Stimulated activated CD8-positive, alpha-beta memory T cell treated with anti-CD3 and anti-CD28 coated beads, Interleukin-15, amount 100 ng/mL, for 1 hour (primary cell): Measurements from ENCODE around the gene ASNSD1.
"Not testable (repeated sequence)": the region's sequence is repeated elsewhere in the genome, so short reads cannot be mapped to it uniquely, and the experiment has no call there.

Experiments used
- DNase-seq: peaks from one replicate; pipeline ENCODE4 v3.0.0-alpha.2; 2020; ENCODE audit warnings: low read depth

The ASNSD1 gene

DNA sequence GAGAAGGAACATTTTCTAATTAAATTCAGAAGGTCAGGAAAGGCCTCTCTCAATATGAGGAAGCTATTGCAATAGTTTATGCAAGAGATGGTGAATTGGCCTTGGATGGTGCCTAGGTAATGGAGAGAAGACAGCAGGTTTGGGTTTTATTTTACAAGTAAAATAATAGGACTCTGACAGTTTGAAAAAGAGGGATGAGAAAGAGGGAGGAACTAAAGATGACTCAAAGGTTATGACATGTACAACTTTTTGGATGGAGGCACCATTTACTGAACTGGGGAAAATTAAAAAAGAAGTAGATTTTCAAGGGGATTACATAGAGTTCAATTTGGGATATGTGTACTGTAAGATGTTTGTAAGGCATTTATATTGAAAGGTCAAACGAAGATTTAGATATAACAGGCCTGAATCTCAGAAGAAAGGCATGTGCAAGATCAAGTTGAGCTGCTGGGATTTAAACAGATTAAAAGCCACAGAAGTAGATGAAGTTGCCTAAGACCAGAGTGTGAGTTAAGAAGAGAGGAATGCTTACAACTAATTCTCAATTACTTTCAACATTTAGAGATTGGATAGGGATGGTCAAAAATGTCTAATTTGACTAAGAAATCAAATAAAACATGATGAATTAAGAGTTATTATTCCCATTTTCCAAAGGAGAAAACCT, 12.3 kb upstream of the ASNSD1 start:
- DNase-seq, result no peak

DNA sequence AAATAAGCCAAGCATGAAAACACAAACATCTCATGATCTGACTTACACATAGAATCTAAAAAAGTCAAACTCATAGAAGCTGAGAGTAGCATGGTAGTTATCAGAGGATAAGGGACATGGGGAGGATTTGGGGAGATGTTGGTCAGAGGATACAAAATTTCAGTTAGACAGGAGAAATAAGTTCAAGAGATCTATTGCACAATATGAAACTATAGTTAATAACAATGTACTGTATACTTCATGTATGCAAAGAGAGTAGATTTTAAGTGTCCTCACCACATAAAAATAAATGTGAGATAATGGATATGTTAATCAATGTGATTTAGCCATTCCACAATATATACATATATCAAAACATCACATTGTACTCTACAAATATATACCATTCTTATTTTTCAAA, 10.0 kb upstream of the ASNSD1 start:
- no peak for DNase-seq

DNA sequence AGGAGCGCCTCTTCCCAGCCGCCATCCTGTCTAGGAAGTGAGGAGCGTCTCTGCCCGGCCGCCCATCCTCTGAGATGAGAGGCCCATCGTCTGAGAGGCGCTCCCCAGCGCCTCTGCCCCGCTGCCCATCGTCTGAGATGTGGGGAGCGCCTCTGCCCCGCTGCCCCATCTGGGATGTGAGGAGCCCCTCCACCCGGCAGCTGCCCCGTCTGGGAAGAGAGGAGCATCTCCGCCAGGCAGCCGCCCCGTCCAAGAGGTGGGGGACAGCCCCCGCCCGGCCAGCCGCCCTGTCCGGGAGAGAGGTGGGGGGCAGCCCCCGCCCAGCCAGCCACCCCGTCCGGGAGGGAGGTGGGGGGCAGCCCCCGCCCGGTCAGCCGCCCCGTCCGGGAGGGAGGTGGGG, 7.8 kb upstream of the ASNSD1 start:
- DNase-seq, result not testable (repeated sequence)

DNA sequence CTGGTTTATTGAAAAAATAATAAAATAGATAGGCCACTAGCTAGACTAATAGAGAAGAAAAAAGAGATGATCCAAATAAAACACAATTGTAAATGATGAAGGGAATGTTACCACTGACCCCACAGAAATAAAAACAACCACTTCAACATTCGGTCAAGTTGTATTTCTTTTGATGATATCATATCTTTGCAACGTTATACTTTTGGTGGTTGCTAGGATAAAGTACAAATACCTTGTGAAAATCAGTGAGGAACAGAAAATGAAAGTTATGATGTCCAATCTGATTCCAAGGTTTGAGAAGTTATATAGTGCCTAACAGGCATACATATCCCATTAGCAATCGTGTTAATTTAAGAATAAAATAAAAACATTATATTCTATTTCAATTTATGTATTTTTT, 6.6 kb upstream of the ASNSD1 start:
- DNase-seq, result no peak

DNA sequence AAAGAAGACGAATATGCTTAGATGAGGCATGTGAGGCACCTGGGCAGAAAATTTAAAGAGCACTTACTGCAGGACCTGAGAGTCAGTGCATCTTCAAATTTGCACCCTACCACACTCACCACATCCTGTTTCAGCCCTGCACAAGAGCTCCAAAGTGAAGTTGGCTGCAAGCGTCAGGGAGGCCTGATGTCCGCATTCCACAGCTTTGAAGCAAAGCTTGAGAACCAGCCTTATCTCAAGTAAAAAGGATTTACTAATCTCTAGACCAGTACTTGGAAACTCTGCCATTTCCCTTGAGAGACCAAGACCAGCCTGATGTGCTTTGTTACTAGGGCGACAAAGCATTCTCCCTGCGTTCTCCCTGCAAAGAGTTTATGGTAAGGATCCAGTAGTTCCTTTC, 3.4 kb upstream of the ASNSD1 start:
- DNase-seq, result no peak

DNA sequence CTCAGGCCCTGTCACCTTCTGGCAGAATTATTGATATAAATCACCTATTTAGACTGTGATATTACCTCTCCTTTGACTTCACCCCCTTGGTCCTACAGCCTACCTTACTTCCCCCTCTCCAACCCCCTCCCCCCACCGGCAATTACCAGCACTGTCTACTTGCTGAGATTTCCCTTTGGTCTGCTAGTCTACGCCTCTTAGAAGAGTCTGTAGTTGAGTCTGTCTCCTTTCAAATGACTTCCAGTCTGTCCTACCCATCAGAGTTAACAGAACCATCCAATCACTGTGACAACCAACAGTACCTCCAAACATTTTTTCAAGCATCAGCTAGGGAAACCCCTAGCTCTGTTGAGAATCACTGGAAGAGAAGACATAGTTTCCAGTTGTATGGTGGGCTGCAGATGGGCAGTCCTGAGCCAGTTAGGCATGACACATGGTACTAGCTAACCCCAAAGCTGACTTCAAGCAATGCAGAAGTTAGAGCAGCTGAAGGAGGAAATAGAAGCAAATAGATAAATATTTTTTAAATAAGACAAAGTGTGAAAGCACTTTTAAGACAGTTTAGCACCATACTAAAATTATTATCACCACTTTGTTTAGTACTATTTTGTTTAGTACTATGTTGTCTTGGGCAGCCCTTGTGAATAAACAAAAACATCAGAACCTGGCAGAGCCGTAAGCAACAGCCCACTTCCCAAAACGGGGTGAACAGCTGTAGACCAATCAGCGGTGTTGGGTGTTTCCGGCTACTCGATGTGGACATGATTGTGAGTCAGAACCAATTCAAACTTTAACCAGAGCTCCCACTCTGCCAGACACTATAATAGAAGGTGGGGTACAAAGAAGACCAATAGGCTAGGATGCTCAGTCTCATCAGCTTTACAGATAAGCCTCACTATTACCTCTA, 2.7 kb upstream of the ASNSD1 start:
- DNase-seq, result no peak

DNA sequence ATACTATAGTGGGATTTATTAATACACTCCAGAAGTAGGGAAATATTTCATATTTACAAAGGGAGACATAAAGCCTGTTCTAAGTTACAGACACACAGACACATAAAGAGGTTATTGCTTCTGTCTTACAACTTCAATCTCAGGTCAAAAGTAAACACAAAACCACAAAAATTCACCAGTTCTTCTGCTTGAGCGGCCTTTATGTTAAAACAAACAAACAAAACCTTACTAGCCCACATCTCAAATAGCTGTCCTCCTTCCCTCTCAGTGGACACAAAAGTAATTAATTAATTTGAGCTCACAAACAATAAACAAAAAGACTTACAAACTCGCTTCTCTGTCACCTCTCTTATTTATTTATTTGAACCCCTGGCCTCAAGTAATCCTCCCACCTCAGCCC, 1.5 kb upstream of the ASNSD1 start:
- no peak for DNase-seq

DNA sequence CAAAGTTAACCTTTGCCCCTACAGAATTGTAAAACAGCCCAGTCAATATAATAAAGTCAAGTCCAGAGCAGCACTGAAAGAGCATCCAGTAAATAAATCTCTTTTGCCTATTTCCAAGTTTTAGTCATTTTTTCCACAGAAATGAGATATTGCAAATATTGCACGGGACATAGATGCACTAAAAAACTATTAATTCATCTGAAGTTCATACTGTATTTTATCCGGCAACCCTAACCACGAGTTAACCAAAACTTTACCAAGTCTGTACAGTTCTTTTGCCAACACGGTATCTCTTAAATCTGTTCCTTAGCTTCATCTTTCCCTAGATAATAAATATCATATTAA, 484 bp upstream of the ASNSD1 start:
- no peak for DNase-seq

DNA sequence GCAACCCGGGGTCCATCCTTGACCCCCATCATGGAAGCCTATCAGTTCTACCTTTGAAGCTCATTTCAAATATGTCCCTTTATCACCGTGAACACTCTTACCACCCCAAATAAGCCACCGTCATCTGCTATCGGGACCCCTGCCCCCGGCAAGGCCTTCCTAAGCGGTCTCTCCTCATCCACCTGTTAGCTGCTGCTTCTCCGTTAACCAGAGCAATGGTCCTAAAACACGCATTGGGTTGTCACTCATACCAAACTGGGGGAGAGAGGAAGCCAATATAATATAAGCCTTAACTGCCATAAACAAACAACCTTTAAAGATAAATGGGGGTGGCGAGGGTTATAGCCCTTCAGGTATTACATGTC, 680 bp downstream of the ASNSD1 start:
- DNase-seq, result no peak

DNA sequence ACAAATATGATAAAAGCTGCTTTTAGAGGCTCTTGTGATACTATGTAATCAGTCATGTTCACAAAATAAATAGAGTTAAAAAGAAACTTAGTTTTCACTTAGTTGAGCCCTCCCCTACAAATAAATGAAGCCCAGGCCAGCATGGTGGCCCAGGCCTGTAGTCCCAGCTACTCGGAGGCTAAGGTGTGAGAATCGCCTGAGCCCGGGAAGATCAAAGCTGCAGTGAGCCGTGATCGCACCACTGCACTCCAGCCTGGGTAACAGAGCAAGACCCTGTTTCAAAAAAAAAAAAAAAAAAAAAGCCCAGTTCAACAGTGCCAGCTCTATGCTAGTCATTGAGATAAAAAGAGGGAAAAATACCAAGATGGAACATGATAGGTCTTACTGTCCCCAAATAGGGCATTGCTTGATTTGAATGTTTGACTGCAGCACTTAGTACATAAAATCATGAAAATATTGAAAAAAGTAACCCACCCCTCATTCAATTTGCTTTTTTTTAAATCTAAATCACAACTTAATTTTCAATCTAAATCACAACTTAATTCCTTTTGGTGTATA, 1.5 kb downstream of the ASNSD1 start:
- no peak for DNase-seq

DNA sequence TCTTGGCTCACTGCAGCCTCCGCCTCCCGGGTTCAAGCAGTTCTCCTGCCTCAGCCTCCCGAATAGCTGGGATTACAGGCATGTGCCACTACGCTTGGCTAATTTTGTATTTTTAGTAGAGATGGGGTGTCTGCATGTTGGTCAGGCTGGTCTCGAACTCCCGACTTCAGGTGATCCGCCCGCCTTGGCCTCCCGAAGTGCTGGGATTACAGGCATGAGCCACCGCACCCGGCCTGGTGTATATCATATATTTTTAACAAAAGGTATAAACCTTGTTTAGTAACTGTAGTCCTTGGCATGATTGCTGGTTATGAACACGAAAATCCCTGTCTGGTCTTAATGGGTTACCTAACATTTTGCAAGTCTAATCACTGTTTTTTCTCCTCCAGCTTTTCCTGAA, 2.1 kb downstream of the ASNSD1 start:
- not testable (repeated sequence) for DNase-seq

DNA sequence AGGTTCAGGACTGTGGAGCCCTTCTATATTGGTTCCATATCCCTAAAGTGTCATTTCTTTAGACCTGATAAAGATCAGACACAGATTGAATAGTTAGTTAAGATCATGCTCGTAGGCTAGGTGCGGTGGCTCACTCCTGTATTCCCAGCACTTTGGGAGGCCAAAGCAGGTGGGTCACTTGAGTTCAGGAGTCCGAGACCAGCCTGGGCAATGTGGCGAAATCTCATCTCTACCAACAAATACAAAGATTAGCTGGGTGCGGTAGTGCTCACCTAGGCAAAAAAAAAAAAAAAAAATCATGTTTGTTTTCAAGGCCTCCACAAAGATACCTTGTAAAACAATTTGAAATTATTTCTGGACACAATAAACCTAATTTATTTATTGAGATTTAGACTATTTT, 8.7 kb downstream of the ASNSD1 start:
- DNase-seq, result no peak

DNA sequence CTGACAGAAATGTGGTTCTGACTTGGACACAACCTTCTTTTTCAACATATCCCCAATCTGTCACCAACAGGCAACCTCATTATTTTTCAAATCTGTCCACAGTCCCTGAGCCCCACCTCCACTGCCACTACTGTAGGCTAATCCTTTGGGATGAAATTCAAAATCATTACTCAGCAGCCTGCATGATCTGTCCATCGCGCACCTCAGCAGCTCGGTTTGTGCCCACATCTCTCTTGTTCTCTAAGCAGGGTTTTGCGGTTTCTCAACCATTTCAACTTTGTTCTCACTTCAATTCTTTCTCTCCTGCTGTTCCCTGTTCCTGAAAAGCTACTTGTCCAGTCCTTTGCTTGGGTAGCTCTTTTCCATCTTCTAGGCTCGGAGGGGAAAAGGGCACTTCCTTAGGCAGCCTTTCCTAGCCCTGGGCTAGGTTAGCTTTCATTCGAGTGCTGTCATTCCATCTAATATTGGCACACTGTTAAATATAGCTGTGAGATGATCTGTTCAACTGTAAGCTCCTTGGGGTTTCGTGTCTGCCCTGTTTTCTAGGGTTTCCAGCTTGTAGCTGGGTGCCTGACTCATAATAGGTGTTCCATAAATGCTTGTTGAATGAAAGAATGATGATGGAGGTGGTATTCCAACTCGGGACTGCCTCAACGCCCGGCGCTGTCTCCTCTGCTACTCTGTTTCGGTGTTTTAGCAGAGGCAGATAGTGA, 12.6 kb downstream of the ASNSD1 start:
- no peak for DNase-seq

DNA sequence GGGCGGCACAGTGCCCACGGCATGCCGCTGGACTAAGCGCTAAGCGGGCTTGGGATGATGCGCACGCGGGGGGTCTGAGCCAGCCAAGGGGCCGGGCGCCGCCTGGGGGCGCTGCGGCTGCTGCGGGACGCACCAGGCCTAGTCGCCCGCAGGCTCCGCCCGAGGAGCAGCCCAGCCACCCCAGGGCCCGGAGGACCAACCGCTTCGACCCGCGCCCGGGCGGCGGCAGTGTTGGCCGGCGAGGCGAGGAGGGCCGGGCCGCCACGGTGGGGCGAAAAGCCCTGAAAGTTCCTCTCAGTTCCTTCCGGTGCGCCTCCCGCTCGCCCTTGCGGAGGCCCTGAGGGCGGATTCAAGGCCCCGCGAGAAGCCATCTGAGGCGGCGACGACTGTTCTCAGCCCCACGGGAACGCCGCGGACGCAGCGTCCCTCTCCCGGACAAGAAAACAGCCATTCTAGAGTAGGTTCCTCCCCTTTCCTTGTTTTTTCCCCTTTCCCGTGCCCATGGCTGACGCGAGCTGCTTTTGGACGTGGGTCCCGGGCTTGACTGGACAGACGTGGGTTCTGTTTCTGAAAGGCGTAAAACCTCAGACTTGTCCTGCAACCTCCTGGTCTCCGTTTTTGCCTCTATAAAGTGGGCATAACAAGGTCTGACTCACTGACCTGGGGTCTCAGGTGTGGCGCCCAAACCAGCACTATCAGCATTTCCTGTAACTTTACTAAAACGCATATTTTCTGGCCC, 13.3 kb downstream of the ASNSD1 start, which contains the start of gene ANKAR:
ANKAR (plus strand) TSS at position 297 of the 739 bp plus-strand sequence. CDS start 1,821 bp downstream, outside the sequence.
- DNase-seq, result peak; percentile 53

DNA sequence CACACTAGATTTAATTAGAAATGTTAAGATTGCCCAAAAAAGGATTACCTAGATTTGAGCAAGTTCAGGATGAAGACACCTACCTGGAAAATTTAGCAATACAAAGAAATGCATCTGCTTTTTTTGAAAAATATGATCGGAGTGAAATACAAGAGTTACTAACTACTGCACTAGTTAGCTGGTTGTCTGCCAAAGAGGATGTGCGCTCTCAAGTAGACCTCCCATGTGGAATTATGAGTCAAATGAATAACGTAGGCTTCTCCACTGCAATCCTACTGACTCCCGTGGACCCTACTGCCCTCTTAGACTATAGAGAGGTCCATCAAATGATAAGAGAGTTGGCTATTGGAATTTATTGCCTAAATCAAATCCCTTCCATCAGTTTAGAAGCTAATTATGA, 15.2 kb downstream of the ASNSD1 start:
- no peak for DNase-seq

DNA sequence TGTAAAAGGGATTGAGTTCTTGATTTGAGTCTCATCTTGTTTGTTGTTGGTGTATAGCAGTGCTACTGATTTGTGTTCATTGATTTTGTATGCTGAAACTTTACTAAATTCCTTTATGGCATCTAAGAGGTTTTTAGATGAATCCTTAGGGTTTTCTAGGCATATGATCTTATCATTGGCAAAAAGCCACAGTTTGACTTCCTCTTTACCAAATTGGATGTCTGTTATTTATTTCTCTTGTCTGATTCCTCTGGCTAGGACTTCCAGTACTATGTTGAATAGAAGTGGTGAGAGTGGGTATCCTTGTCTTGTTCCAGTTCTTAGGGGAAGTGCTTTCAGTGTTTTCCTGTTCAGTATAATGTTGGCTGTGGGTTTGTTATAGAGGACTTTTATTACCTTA, 18.0 kb downstream of the ASNSD1 start:
- no peak for DNase-seq

DNA sequence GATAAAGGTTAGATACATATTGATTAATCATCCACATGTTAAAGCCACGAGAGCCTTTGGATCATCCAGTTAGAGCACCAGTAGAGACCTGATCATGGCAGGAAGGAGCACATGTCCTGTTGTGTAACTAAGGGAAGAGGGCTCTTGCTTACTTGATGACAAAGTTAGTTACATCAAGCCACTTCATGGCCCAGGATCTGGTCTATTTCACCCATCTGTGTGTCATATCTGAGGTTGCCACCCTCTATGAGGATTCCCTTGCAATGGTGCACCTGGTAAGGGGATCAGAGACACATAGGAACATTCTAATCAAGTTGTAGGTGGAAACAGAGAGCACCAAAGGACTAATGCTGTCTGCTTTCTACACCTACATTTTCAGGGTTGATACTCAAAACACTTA, 19.9 kb downstream of the ASNSD1 start:
- DNase-seq, result no peak

DNA sequence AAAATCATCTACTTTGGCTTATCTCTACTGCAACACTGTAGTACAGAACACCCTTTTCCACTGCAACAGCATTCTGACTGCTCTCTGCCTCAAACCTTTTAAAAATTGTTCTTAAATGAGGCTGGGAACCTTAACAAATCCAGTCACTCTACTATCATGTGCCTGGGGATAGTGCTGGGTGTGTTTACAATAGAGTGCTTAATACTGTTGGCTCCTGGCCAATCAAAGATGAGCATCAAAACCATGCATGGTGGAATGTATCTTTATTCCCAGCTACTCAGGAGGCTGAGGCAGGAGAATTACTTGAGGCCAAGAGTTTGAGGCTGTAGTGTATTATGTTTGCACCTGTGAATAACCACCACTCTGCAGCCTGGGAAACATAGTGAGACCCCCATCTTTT, 20.6 kb downstream of the ASNSD1 start:
- no peak for DNase-seq

DNA sequence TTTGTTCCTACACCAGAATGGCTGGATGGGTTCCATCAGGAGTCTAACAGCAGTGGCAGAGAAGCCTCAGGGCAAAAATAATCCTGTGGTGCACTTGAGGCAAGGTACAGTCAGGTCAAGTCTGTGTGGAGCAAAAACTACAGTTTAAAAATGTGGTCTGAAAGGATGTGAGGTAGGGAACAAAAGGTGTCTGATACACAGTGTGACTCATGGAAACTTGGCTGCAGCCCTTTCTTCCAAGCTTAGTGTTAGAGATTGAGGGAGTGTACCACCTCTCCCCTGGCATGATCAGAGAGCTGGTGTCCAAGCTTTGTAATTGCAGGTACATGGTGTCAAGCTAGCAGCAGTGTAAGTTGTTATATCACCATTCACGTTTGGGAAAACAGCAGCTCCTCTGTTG, 22.1 kb downstream of the ASNSD1 start:
- no peak for DNase-seq

DNA sequence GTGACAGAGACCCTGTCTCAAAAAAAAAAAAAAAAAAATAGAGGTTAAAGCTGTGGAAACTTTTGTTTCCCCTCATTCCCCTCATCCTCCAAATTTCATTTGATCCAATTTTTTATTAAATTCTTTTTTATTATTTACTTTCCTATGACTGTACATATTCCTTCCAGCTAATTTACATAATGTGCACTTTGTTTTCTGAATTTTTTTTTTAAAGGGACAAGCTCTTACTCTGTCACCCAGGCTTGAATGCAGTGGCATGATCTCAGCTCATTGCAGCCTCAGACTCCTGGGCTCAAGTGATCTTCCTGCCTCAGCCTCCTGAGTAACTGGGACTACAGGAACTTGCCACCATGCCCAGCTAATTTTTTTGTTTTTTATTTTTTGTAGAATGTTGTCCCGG, 23.6 kb downstream of the ASNSD1 start:
- no peak for DNase-seq

DNA sequence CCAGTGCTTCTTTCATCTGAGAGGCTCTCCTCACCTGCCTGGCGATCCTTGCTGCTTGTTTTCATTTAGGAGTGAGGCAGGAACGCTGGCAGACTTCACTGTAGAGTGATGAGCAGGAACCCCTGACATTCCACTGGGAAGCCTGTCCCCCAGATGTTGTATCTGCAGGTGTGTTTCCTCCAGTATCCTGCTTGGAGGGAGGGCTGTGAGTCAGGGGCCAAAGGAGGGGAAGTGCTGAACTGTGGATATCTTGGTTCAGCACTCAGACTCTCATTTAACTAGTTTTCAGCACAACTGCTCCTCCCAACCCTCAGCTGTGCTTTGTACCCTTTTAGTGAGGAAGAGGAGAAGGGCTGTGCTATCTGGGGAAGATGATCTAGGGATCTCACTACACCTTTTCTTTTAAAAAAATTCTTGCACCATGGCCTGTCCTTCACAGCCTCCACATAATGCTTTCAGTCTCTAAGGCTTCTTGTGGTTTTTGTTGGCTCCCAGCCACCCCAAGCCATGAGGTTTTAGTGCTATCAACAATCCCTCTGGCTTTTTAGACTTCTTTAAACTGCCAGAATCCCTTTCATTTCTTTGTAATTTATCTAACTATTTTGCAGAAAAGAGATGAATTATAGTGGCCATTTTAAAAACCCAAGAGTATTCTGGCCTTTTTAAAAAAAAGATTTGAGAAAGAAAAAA, 24.4 kb downstream of the ASNSD1 start:
- no peak for DNase-seq
